Retinal pigment epithelial cell (primary cell): ENCODE measurements around the gene KIAA0232.
A peak's percentile ranks its signal among the peaks of the same experiment; 100 is the strongest.
"Not testable (repeated sequence)": the region's sequence is repeated elsewhere in the genome, so short reads cannot be mapped to it uniquely, and the experiment has no call there.

Source experiments
- DNase-seq: peaks from one replicate; pipeline ENCODE4 v3.0.0-alpha.2; 2010; ENCODE audit warnings: low read depth
- H3K4me3 ChIP-seq: 2 replicates; pipeline ENCODE4 v1.5.1; 2011; ENCODE audit warnings: mild to moderate bottlenecking, low read length, control low read depth, moderate library complexity
- CTCF ChIP-seq: conservative IDR thresholded peaks from 2 replicates; pipeline ENCODE4 v1.5.1; 2011; ENCODE audit warnings: low read depth, low read length, control low read depth, inconsistent platforms

The KIAA0232 gene

DNA sequence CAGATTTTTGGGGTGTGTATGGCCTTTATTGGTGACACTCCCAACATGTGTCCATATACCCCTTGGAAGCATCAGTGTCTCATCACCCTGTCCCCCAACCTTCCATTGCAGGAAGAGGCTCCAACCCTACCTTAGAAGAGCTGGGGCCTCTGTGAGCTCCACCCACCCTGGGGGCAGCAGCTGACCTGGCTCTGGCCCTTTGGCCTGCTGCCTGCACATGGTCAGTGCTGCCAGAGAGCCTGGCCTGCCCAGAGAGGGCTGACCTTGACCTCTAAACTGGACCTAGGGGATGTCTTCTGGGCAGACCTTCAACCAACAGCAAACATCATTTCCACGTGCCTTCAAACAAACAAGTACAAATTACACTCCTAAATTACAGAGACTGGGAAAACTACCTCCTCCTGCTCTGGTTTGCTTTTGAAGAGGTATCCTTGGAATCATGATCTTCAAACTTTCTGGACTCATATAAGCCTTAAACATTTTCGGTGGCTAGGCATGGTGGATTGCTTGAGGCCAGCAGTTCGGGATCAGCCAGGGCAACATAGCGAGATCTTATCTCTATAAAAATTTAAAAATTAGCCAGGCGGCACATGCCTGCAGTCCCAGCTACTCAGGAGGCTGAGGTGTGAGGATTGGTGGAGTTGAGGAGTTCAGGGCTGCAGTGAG lies 27.3 kb upstream of the KIAA0232 start:
- no peak for TF ChIP-seq CTCF
- H3K4me3 ChIP-seq: no peak overlapping the region
- no peak for DNase-seq

GRCh38 chr4:6756345-6756744 lies 26.2 kb upstream of the KIAA0232 start:
- DNase-seq: not testable (repeated sequence)

DNA sequence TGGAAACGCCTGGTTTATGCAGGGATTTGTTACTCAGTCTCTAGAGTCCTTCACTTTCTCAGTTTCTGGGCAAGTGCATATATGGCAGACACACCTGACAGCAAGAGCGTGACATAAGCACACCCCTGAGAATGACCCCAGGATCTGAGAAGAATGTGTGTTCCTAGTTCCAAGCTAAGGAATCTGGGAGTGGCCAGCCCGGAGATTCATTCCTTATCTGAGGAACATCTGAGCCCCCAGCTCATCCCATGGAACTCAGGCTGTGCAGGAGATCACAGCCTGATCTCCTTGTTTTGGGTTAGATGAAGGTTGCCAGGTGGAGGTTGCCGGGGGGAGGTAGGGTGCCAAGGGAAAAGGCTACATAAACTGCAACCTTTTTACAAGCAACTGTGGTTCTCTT lies 23.8 kb upstream of the KIAA0232 start:
- DNase-seq: no peak
- no peak overlapping the region for H3K4me3 ChIP-seq
- TF ChIP-seq CTCF: no peak

More at GRCh38 chr4:6756345-6756744, 26.2 kb upstream of the KIAA0232 start:
- not testable (repeated sequence) for H3K4me3 ChIP-seq

DNA sequence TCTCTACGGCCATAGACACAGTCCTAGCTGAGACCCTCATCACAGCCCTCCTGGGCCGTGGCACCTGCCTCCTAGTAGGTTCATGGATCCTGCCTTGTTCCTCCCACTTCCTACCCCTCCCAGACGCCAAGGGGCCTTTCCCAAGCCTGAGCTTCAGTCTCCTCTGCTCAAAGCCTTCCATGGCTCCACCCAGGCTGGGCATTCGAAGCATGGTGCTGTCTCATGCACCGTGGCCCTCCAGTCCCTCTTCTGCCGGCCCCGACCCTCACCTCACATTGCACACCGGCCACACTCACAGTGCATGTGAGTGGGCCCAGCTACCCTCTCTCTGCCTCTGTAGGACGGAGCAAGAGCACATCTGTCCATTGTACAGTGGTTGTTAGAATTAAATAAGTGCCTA lies 21.7 kb upstream of the KIAA0232 start:
- DNase-seq: no peak
- no peak for TF ChIP-seq CTCF
- no peak overlapping the region for H3K4me3 ChIP-seq

- no peak for TF ChIP-seq CTCF
- no peak for DNase-seq
- H3K4me3 ChIP-seq: no peak overlapping the region
These were observed 20.6 kb upstream of the KIAA0232 start for GRCh38 chr4:6761649-6762615.

DNA sequence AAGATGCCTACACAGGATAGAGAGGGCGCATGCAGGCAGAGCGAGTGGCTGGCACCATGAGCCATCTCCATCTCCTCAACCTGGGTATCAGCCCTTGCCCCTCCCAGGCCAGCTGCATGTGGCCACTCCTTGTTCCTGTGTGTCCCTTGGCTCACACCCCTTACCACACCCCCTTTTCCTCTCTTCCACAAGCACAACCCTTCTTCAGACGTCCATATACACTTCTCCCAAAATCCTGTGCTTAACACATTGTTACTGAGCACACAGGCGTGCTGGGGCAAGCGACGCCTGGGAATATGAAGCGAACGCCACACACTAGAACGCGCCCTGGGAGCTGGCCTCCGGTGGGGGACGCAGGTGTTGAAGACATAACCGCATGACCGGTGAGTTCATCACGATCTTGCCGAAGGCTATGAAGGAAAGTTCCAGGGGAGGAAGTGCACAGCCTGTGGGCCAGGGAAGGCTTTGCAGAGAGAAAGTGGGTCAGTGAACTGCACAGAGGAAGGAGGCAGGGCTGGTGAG lies 19.1 kb upstream of the KIAA0232 start:
- no peak for DNase-seq
- peak; percentile 19 for TF ChIP-seq CTCF
- no peak overlapping the region for H3K4me3 ChIP-seq

GRCh38 chr4:6764976-6765620 lies 17.4 kb upstream of the KIAA0232 start:
- no peak for TF ChIP-seq CTCF

More at GRCh38 chr4:6764976-6765620, 17.4 kb upstream of the KIAA0232 start:
- H3K4me3 ChIP-seq: no peak overlapping the region
- DNase-seq: no peak
